SU-DHL-6 (cell line): ENCODE measurements around the gene PALLD.

ENCODE experiments used
- H2AFZ ChIP-seq: fragments of 200-600 bp; sonication (generic); 2 replicates; pipeline ENCODE4 v1.6.1; 2014; ENCODE audit warnings: low read depth, mild to moderate bottlenecking, moderate library complexity, mixed read lengths, antibody characterized with exemption, low read length; ENCODE audit not compliant: severe bottlenecking
- H3F3A ChIP-seq: fragments of 200-600 bp; shearing (Covaris generic); 2 replicates; pipeline ENCODE4 v1.6.0; 2016; ENCODE audit warnings: antibody characterized with exemption, mild to moderate bottlenecking; ENCODE audit not compliant: insufficient read depth
- H3K27ac ChIP-seq: fragments of 200-600 bp; sonication (generic); 2 replicates; pipeline ENCODE4 v1.5.1; 2016; ENCODE audit warnings: low read depth, mild to moderate bottlenecking, low read length, moderate library complexity, mixed read lengths
- H3K27me3 ChIP-seq: fragments of 200-600 bp; sonication (generic), shearing (Covaris generic); 2 replicates; pipeline ENCODE4 v1.6.0; 2014; ENCODE audit warnings: mild to moderate bottlenecking, low read length
- H3K36me3 ChIP-seq: fragments of 200-600 bp; sonication (generic); 2 replicates; pipeline ENCODE4 v1.6.1; 2014; ENCODE audit warnings: mild to moderate bottlenecking, low read length, mixed read lengths
- H3K4me2 ChIP-seq: fragments of 300-600, 200-600 bp; shearing (Covaris generic), sonication (generic); 2 replicates; pipeline ENCODE4 v1.6.0; 2014; ENCODE audit warnings: low read length, low read depth, mild to moderate bottlenecking; ENCODE audit not compliant: poor library complexity, severe bottlenecking
- H3K4me3 ChIP-seq: fragments of 200-600 bp; sonication (generic); 2 replicates; pipeline ENCODE4 v1.5.1; 2014; ENCODE audit warnings: antibody characterized with exemption, low read length, mild to moderate bottlenecking, mixed read lengths; ENCODE audit not compliant: insufficient read depth, poor library complexity, severe bottlenecking
- H3K79me2 ChIP-seq: fragments of 200-600 bp; sonication (generic); 2 replicates; pipeline ENCODE4 v1.6.1; 2014; ENCODE audit warnings: mild to moderate bottlenecking, low read length, moderate library complexity; ENCODE audit not compliant: insufficient read depth
- H3K9ac ChIP-seq: fragments of 200-600 bp; sonication (generic); 2 replicates; pipeline ENCODE4 v1.7.0; 2014; ENCODE audit warnings: mild to moderate bottlenecking, low read length
- H3K9me2 ChIP-seq: fragments of 200-600 bp; sonication (generic); replicated peaks from 2 replicates; pipeline ENCODE4 v1.6.1; 2014; ENCODE audit warnings: low read length; ENCODE audit not compliant: insufficient read depth
- H3K9me3 ChIP-seq: fragments of 200-600 bp; sonication (generic); 2 replicates; pipeline ENCODE4 v1.6.1; 2014; ENCODE audit warnings: low read length, mixed read lengths; ENCODE audit not compliant: insufficient read depth
- H4K20me1 ChIP-seq: fragments of 200-600 bp; sonication (generic); 2 replicates; pipeline ENCODE4 v1.6.1; 2014; ENCODE audit warnings: low read depth, mild to moderate bottlenecking, antibody characterized with exemption, low read length, moderate library complexity, mixed read lengths
- EZH2phosphoT487 ChIP-seq: fragments of 200-600 bp; sonication (generic), shearing (Covaris generic); conservative IDR thresholded peaks from 2 replicates; pipeline ENCODE4 v1.6.1; 2018; ENCODE audit warnings: mild to moderate bottlenecking, antibody characterized with exemption, low read length, moderate library complexity, mixed read lengths
- TF ChIP-seq, protein P1 (sequence below): fragments of 200-600 bp; sonication (generic); IDR thresholded peaks from one replicate; pipeline ENCODE4 v1.5.1; 2017; ENCODE audit warnings: antibody characterized with exemption, mild to moderate bottlenecking, low read length, moderate library complexity; ENCODE audit not compliant: insufficient read depth, poor library complexity, severe bottlenecking

PALLD gene

DNA sequence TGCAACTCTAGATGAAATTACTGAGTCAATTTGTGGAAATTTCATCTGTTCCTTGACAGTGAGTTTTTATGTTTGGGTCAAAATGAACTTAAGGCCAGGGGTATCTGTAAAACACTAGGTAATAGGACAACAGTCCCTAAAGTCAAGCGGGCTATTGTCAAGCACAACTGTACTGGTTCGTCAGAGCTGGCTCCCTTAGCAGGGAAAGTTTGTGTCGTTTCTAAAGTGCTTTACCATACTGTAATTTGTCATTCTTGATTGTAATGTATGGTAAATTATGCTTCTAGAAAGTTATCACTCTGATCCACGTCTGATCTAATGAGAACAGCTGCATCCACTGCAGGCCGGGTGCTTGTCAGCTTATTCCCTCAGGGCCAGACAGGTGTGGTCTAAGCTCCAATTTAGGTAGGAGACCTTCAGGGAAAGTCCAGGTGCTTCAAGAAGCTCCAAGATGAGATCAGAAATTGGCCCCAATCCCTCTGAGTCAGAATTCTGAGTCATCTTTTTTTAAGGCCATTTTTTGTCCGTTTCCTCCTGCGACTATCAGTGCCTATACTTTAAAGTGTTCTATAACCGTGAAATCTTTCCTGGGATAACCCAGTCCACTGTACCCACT is 92.2 kb downstream of the PALLD start:
- H3K27me3 ChIP-seq: no peaks in the 10 kb centered on the region
- no peak overlapping the region for H3K4me3 ChIP-seq
- no peaks in the 10 kb centered on the region for H3K9me3 ChIP-seq
- H4K20me1 ChIP-seq: no peaks in the 10 kb centered on the region
- TF ChIP-seq EZH2phosphoT487: no peak
- TF ChIP-seq, protein P1, sequence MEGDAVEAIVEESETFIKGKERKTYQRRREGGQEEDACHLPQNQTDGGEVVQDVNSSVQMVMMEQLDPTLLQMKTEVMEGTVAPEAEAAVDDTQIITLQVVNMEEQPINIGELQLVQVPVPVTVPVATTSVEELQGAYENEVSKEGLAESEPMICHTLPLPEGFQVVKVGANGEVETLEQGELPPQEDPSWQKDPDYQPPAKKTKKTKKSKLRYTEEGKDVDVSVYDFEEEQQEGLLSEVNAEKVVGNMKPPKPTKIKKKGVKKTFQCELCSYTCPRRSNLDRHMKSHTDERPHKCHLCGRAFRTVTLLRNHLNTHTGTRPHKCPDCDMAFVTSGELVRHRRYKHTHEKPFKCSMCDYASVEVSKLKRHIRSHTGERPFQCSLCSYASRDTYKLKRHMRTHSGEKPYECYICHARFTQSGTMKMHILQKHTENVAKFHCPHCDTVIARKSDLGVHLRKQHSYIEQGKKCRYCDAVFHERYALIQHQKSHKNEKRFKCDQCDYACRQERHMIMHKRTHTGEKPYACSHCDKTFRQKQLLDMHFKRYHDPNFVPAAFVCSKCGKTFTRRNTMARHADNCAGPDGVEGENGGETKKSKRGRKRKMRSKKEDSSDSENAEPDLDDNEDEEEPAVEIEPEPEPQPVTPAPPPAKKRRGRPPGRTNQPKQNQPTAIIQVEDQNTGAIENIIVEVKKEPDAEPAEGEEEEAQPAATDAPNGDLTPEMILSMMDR: no peak
- no peaks in the 10 kb centered on the region for H3K79me2 ChIP-seq
- H3K9ac ChIP-seq: no peak overlapping the region
- H2AFZ ChIP-seq: no peak overlapping the region
- no peaks in the 10 kb centered on the region for H3K36me3 ChIP-seq
- H3K27ac ChIP-seq: no peak overlapping the region
- no peaks in the 10 kb centered on the region for H3K9me2 ChIP-seq
- no peaks in the 10 kb centered on the region for H3F3A ChIP-seq
- no peak overlapping the region for H3K4me2 ChIP-seq

DNA sequence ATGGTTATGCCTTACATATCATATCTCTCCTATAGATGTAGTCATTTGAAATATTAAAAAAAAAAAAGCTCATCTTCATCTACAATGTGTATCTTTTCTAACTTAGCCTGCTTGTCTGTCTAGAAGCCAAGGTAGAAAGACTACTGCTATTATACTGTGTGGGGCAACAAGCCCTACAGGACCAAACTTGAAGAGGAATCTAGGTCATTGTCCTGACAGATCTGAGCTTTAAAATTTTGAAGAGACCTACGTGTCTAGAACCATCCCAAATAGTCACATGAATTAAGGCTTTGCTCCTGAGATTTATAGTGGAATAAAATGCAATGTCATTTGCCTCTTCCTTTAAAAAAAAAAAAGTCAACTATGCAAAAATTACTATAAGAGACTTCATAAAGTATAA is 95.8 kb downstream of the PALLD start:
- Histone ChIP-seq H3K79me2 (no peaks in the 10 kb centered on the region), H3K4me3 (no peak overlapping the region), H3K9ac (no peak overlapping the region), H3K36me3 (no peaks in the 10 kb centered on the region), H3K4me2 (no peak overlapping the region), H3F3A (no peaks in the 10 kb centered on the region), H3K9me2 (no peaks in the 10 kb centered on the region), H2AFZ (no peak overlapping the region), H3K9me3 (no peaks in the 10 kb centered on the region), H3K27me3 (no peaks in the 10 kb centered on the region), H4K20me1 (no peaks in the 10 kb centered on the region), H3K27ac (no peak overlapping the region)
- TF ChIP-seq, protein P1: no peak
- no peak for TF ChIP-seq EZH2phosphoT487

DNA sequence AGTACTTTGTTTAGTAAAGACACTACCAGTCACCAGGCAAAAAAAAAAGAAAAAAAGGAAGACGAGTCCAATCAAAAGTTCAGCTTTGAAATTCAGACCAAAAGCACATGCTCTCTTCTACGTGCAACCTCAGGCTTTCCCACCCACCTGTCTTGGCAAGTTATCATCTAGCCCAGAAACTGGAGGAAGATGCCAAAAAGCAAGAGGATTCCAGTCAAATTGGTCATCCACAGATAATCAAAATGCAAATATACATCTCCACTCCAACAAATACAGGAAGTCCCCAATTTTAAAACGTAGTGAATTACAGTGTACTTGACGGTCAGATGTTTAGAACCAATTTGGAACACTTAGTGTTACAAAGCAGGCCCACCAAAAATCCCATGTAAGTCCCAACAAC is 96.5 kb downstream of the PALLD start:
- Histone ChIP-seq H4K20me1 (no peaks in the 10 kb centered on the region), H3K27ac (no peak overlapping the region), H3K9me2 (no peaks in the 10 kb centered on the region), H3K79me2 (no peaks in the 10 kb centered on the region), H3F3A (no peaks in the 10 kb centered on the region), H3K36me3 (no peaks in the 10 kb centered on the region), H3K9me3 (no peaks in the 10 kb centered on the region), H3K27me3 (no peaks in the 10 kb centered on the region), H3K9ac (no peak overlapping the region), H3K4me2 (no peak overlapping the region), H3K4me3 (no peak overlapping the region), H2AFZ (no peak overlapping the region)
- TF ChIP-seq EZH2phosphoT487: no peak
- TF ChIP-seq, protein P1: no peak
